Lung (tissue), 12 donors: ENCODE measurements around the gene PRMT7. TPM values are rescaled to one million over a fixed set of nuclear protein-coding genes. Genes with fewer than 3 reads are reported as not detected.

ENCODE experiments used
- ATAC-seq: fragments of 200-7000 bp; cut with Tn5 transposase; one replicate; pipeline ENCODE4 v1.9.1; 2020; ENCODE audit warnings: moderate number of reproducible peaks; ENCODE audit not compliant: insufficient read depth, low FRiP score
- DNase-seq, 3 donors: peaks; one replicate each; pipeline ENCODE4 v3.0.0-alpha.2; 2013 to 2017
- H3K27ac ChIP-seq, 2 donors: one replicate each; pipeline ENCODE4 v1.5.1; 2013; ENCODE audit warnings: mild to moderate bottlenecking in 2 of 2, moderate library complexity in 2 of 2, control low read depth in 1 of 2, inconsistent platforms in 1 of 2, low read depth in 1 of 2, low read length in 1 of 2
- H3K27me3 ChIP-seq, 3 donors: one replicate each; pipeline ENCODE4 v1.5.1; 2013; ENCODE audit warnings: low read length in 2 of 3; ENCODE audit not compliant: control insufficient read depth in 3 of 3, insufficient read depth in 3 of 3
- H3K36me3 ChIP-seq, 4 donors: one replicate each; pipeline ENCODE4 v1.5.1; 2013; ENCODE audit warnings: low read length in 4 of 4, mild to moderate bottlenecking in 1 of 4, moderate library complexity in 1 of 4; ENCODE audit not compliant: control insufficient read depth in 4 of 4, insufficient read depth in 4 of 4
- H3K4me1 ChIP-seq, 5 donors: one replicate each; pipeline ENCODE4 v1.5.1; 2013; ENCODE audit warnings: low read length in 5 of 5, mild to moderate bottlenecking in 2 of 5, moderate library complexity in 1 of 5; ENCODE audit not compliant: control insufficient read depth in 5 of 5, insufficient read depth in 5 of 5
- H3K4me3 ChIP-seq: one replicate; pipeline ENCODE4 v1.5.1; 2013; ENCODE audit warnings: mild to moderate bottlenecking, control low read depth, moderate library complexity
- H3K9ac ChIP-seq, 2 donors: one replicate each; pipeline ENCODE4 v1.5.1; 2013; ENCODE audit warnings: low read length in 2 of 2, control low read depth in 1 of 2; ENCODE audit not compliant: insufficient read depth in 1 of 2
- H3K9me3 ChIP-seq, 4 donors: one replicate each; pipeline ENCODE4 v1.5.1; 2013; ENCODE audit warnings: low read length in 3 of 4, mild to moderate bottlenecking in 1 of 4, moderate library complexity in 1 of 4; ENCODE audit not compliant: control insufficient read depth in 4 of 4, insufficient read depth in 3 of 4
- CTCF ChIP-seq: IDR thresholded peaks from 2 replicates; pipeline ENCODE4 v1.5.1; 2012; ENCODE audit warnings: mild to moderate bottlenecking; ENCODE audit errors: control extremely low read depth, extremely low read depth
- WGBS, 2 donors: extraction: QIAGEN DNeasy Blood & Tissue Kit; methylation state at CpG; one replicate each; pipeline ENCODE4 v1.1.7; 2013; 5-methylcytosine and 5-hydroxymethylcytosine counted together
- polyA plus RNA-seq, 2 donors: library from polyadenylated mRNA; stranded (reverse); fragments of 200-250 nt; gene quantifications; one replicate each; pipeline ENCODE4 v1.2.1, GENCODE V29; 2013
- total RNA-seq, 2 donors: library from RNA; depleted of rRNA in 1 of 2; stranded (reverse); fragments of >200 nt in 1 of 2; gene quantifications; one replicate each; pipeline ENCODE4 v1.2.1, GENCODE V29; 2014 to 2021
- donor health status: control.
- donor health status: control.
- donor health status: Bipolar disorder and iron deficiency.
- donor health status: healthy.
- donor health status: DM: yes; HTN: yes; CAD: no.

Gene PRMT7
- total and polyA plus RNA-seq, 4 donors, result 20.3 to 55.5 (median 38.4) TPM

GRCh38 chr16:68339214-68339613 is 28.4 kb downstream of the PRMT7 start:
- Histone ChIP-seq H3K4me3 (no peak overlapping the region), H3K9ac (no peak overlapping the region), H3K36me3 (peaks cover 0 to 47% (median 28%) of the 10 kb centered on the region in 4 donors), H3K27ac (no peak overlapping the region), H3K4me1 (no peaks in the 10 kb centered on the region), H3K9me3 (no peaks in the 10 kb centered on the region), H3K27me3 (no peaks in the 10 kb centered on the region)
- no peak for DNase-seq
- no peak for TF ChIP-seq CTCF
- whole genome bisulfite sequencing, 2 donors, result 88 to 91% methylated on average over 13 of the region's 13 CpGs
- no peak for ATAC-seq

DNA sequence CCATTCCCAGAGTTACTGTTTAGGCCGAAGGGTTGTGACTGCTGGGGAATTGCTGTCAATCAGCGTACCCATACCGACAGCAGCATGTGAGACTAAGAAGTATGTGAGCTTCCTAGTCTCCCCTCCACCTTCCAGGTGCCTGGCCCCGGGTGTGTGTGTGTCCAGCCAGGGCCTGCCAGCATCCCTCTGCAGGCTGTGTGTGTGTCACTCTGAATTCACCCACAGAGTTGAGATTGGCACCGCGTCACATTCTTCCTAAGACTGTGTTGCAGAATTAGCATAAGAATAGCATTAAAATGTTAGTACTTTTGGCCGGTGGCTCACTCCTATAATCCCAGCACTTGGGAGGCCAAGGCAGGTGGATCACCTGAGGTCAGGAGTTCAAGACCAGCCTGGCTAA is 31.8 kb downstream of the PRMT7 start:
- Histone ChIP-seq H3K36me3 (peaks cover 0 to 57% (median 34%) of the 10 kb centered on the region in 4 donors), H3K27me3 (no peaks in the 10 kb centered on the region), H3K9me3 (no peaks in the 10 kb centered on the region), H3K27ac (no peak overlapping the region), H3K4me3 (no peak overlapping the region), H3K9ac (no peak overlapping the region), H3K4me1 (no peaks in the 10 kb centered on the region)
- ATAC-seq (no peak), DNase-seq (no peak)
- TF ChIP-seq CTCF, result no peak
- WGBS, 2 donors, result 92 to 95% methylated on average over 7 of the region's 7 CpGs

- ATAC-seq, result no peak
- no peak for TF ChIP-seq CTCF
- Histone ChIP-seq H3K9me3 (no peaks in the 10 kb centered on the region), H3K4me1 (no peaks in the 10 kb centered on the region), H3K27ac (no peak overlapping the region), H3K36me3 (peaks cover 0 to 55% (median 32%) of the 10 kb centered on the region in 4 donors), H3K9ac (no peak overlapping the region), H3K4me3 (no peak overlapping the region), H3K27me3 (no peaks in the 10 kb centered on the region)
- no peak for DNase-seq
- 96 to 97% methylated on average over 7 of the region's 7 CpGs for WGBS, 2 donors
These were observed 32.3 kb downstream of the PRMT7 start for GRCh38 chr16:68343137-68343536.

- no peak for TF ChIP-seq CTCF
- no peaks in the 10 kb centered on the region for H3K27me3 ChIP-seq
- H3K9ac ChIP-seq, result no peak overlapping the region
- ATAC-seq (no peak), DNase-seq (no peak)
- no peak overlapping the region for H3K27ac ChIP-seq
- no peak overlapping the region for H3K4me3 ChIP-seq
- no peaks in the 10 kb centered on the region for H3K9me3 ChIP-seq
- no peaks in the 10 kb centered on the region for H3K4me1 ChIP-seq
- 82 to 91% methylated on average over 11 of the region's 11 CpGs for WGBS, 2 donors
- H3K36me3 ChIP-seq, result peaks cover 0 to 55% (median 37%) of the 10 kb centered on the region in 4 donors
These were observed 33.4 kb downstream of the PRMT7 start for GRCh38 chr16:68344252-68344651.
